Fibroblast of villous mesenchyme (primary cell): ENCODE measurements around the gene CFAP251. TPM values are rescaled to one million over a fixed set of nuclear protein-coding genes. Genes with fewer than 3 reads are reported as not detected.

Experiments used
- DNase-seq: peaks from one replicate; pipeline ENCODE4 v3.0.0-alpha.2; 2010; ENCODE audit warnings: low read depth
- H3K4me3 ChIP-seq: 2 replicates; pipeline ENCODE4 v1.5.1; 2011; ENCODE audit warnings: low read depth, mild to moderate bottlenecking, low read length
- total RNA-seq: library from RNA; depleted of rRNA; stranded (reverse); fragments of >200 nt; gene quantifications from 2 replicates; pipeline ENCODE4 v1.2.3, GENCODE V29; 2012
- TF ChIP-seq, protein P1 (sequence below): IDR thresholded peaks from 2 replicates; pipeline ENCODE4 v1.5.1; 2012; ENCODE audit warnings: low read depth, mild to moderate bottlenecking, low read length; ENCODE audit not compliant: insufficient read depth

Gene CFAP251
- total RNA-seq, 1 donor = 8.2 TPM

DNA sequence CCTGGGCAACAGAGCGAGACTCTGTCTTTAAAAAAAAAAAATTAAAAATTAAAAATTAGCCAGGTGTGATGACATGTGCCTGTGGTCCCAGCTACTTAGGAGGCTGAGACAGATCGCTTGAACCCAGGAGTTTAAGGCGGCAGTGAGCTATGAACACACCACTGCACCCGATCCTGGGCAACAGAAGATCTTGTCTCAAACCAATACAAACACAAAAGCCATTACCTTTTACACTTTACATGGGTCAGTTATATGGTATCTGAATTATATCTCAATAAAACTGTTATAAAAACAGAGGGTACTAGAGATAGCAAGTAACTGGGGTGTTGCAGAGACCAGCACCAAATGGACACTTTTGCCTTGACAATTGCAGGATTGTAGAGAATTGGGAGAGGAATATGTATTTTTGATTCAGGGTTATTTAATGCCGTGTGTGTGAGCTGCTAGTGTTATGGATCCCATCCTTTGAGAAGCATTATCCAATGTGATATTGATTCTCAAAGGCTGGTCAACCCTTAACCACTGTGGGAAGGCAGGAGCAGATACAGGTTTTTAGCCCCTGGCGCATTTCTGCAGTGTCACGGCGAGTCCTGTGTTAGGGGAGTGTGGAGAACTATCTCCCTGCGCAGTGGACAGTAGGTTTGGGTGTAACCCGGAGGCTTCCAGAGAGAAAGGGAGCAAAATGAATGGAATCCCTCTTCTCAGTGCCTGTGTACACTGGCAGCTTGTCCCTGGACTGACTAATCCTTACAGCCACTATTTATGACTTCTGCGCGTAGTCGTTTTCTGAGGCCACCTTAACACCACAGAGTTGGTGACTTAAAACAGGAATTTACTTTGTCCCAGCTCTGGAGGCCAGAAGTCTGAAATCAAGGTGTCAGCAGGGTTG, 25.5 kb upstream of the CFAP251 start:
- TF ChIP-seq, protein P1, sequence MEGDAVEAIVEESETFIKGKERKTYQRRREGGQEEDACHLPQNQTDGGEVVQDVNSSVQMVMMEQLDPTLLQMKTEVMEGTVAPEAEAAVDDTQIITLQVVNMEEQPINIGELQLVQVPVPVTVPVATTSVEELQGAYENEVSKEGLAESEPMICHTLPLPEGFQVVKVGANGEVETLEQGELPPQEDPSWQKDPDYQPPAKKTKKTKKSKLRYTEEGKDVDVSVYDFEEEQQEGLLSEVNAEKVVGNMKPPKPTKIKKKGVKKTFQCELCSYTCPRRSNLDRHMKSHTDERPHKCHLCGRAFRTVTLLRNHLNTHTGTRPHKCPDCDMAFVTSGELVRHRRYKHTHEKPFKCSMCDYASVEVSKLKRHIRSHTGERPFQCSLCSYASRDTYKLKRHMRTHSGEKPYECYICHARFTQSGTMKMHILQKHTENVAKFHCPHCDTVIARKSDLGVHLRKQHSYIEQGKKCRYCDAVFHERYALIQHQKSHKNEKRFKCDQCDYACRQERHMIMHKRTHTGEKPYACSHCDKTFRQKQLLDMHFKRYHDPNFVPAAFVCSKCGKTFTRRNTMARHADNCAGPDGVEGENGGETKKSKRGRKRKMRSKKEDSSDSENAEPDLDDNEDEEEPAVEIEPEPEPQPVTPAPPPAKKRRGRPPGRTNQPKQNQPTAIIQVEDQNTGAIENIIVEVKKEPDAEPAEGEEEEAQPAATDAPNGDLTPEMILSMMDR = no peak
- DNase-seq = no peak

DNA sequence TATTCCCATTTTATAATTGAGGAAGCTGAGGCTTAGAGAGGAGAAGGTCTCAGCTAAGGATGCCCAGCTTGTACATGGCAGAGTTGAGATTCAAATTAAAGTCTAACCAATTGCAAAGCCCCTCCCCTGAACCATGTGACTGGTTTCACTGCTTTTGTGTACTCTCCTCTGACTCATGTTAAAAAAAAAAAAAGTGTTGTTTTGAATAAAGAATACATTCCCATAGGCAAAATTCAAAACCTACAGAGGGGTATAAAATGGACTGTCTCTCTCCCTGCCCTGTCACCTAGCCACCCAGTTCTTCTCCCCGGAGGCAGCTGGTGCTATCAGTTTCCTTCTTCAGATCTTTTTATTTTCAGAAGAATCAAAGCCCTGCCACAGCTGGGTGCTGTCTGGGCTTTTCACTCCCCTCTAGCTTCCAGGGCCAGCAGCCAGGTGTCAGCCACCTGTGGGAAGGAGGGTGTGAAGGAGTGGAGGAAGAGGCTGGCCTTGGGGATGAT, 24.4 kb upstream of the CFAP251 start:
- DNase-seq = peak; percentile 66
- H3K4me3 ChIP-seq = no peak overlapping the region
- TF ChIP-seq, protein P1 = no peak

More for the DNA sequence above, 25.5 kb upstream of the CFAP251 start:
- no peak overlapping the region for H3K4me3 ChIP-seq

DNA sequence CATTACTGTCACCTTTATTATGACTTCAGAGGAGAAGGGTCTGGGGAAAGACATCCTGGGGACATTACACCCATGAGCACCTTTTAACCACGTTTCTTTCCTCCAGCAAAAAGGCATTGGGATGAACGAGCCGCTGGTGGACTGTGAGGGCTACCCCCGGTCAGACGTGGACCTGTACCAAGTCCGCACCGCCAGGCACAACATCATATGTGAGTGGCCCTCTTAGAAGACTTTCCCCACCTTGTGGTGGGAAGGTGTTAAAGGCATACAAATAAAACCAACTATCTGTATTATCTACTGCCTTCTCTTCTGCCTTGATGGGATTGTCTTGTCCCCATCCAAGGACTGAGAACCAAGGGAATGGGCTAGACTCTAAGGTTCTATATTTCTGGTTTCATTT, 23.8 kb upstream of the CFAP251 start:
- H3K4me3 ChIP-seq = no peak overlapping the region
- peak; percentile 58 for DNase-seq

DNA sequence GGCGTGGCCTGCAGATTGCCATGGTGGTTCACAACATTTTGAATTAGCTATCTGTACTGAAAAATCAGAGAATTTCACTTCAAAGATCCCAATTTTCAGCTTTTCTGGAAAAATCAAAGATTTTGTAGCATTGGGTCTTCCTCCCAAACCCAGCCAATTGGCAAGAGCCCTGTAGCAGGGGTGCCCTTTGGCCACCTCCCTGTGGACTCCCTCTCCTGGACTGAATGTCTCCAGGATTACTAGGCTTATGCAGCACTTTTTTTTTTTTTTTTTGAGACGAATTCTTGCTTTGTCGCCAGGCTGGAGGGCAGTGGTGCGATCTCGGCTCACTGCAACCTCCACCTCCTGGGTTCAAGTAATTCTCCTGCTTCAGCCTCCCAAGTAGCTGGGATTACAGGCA, 20.1 kb upstream of the CFAP251 start:
- TF ChIP-seq, protein P1 = no peak
- no peak for DNase-seq
- no peak overlapping the region for H3K4me3 ChIP-seq

More for the DNA sequence above, 23.8 kb upstream of the CFAP251 start:
- TF ChIP-seq, protein P1 = peak; percentile 31

DNA sequence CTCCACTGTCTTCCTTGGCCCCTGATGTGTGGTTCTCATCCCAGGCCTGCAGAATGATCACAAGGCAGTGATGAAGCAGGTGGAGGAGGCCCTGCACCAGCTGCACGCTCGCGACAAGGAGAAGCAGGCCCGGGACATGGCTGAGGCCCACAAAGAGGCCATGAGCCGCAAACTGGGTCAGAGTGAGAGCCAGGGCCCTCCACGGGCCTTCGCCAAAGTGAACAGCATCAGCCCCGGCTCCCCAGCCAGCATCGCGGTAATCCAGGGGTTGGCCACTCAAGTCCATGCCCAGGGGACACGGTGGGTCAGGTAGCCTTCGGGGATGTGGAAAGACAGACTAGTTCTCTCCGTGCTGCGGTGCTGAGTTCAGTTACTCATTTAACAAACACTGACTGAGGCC, 18.8 kb upstream of the CFAP251 start:
- DNase-seq = no peak
- TF ChIP-seq, protein P1 = no peak
- H3K4me3 ChIP-seq = no peak overlapping the region

DNA sequence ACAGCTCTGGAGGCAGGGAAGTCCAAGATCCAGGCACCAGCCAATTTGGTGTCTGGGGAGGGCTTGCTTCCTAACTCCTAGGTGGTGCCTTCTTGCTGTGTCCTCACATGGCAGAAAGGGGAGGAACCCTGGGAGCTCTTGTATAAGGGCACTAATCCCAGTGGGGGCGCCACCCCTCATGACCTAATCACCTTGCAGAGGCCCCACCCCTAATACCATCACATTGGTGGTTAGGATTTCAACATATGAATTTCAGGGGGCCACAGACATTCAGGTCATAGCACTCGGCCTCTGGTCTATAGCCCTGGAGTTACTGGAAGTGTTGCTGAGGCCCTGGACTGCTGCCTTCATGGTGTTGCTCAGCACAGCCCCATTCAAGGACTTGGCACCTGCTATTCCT, 15.2 kb upstream of the CFAP251 start:
- TF ChIP-seq, protein P1 = no peak
- DNase-seq = no peak

DNA sequence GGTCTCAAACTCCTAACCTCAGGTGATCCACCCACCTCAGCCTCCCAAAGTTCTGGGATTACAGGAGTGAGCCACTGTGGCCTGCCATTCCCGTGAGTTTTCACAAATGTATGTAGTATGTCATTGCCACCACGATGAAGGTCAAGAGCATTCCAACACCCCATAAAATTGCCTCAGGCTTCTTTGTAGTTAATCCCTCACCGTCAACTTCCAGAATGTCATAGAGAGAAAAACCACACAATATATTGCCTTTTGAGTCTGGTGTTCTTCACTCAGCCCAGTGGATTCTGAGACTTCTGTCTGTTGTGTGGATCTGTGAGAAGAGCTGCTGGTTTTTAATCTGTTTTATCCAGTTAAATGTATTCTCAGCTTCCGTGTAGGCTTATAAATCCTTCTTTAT, 12.6 kb upstream of the CFAP251 start:
- TF ChIP-seq, protein P1 = no peak
- peak; percentile 55 for DNase-seq
- no peak overlapping the region for H3K4me3 ChIP-seq

More for the DNA sequence above, 15.2 kb upstream of the CFAP251 start:
- no peak overlapping the region for H3K4me3 ChIP-seq
